Activated T-cell treated with anti-CD3 and anti-CD28 coated beads for 1 hour (primary cell): ENCODE data around the gene NKX2-1.

Source experiments
- DNase-seq: peaks from one replicate; pipeline ENCODE4 v3.0.0-alpha.2; 2020; ENCODE audit warnings: low read depth

NKX2-1 gene

GRCh38 chr14:36517242-36518030 lies 2.6 kb downstream of the NKX2-1 start:
- no peak for DNase-seq

GRCh38 chr14:36516719-36517241 lies 3.3 kb downstream of the NKX2-1 start:
- no peak for DNase-seq

DNA sequence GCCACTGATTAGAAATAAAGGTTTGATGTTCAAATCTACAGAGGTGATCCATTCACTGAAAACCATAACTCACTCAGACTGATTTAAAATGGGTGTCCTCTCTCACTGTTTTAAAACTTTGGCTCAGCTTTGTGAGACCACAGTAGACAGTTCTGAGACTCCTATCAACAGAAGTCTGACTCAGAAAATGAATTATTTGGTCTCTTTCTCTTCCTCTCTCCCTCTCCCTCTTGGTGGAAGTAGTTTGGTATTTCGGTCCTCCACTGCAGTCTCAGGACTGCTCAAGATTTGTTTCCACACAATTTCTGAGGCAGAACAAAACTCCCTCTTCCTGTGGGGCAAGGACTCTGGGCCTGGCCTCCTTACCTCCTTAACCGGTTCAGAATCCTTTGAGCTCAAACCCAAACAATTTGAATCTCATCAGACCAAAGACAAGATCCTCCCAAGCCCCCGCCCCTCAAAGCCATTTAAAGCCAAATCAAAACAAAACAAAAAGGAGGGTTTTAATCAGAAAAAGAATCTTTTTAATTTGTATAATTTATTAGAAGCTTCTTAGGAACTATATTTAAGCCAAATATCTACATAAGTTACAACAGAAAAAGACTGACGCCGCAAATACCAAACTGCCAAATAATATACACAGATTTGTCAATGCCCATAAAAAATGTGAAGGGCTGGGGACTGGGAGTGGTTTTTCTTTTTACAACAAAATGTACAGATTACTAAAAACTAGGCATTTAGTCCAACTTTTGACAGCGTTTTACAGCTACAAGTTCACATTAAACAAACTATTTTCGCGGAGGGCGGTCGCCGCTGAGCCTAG lies 3.9 kb downstream of the NKX2-1 start:
- DNase-seq, result no peak

DNA sequence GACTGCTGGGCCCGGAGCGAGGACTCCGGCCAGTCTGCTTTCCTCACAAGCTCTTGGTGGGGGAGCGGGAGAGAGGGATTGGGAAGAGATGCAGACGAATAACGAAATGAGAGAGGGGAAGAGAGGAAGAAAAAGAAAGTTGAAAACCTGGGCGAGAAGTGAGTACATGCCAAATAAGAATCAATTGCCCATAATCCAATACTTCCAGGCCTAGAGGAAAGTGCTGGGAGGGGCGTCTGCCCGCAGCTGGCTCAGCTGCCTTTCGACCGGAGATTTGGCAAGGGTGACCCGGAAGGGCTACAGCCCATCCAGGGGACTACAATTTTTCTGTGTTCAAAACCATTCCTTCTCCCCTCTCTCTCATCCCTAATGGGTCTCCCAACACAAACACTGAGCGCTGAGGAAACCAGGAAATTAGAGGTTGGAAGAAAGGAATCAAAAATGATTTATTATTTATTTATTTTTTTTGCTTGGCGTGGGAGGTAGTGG lies 4.9 kb downstream of the NKX2-1 start:
- no peak for DNase-seq

DNA sequence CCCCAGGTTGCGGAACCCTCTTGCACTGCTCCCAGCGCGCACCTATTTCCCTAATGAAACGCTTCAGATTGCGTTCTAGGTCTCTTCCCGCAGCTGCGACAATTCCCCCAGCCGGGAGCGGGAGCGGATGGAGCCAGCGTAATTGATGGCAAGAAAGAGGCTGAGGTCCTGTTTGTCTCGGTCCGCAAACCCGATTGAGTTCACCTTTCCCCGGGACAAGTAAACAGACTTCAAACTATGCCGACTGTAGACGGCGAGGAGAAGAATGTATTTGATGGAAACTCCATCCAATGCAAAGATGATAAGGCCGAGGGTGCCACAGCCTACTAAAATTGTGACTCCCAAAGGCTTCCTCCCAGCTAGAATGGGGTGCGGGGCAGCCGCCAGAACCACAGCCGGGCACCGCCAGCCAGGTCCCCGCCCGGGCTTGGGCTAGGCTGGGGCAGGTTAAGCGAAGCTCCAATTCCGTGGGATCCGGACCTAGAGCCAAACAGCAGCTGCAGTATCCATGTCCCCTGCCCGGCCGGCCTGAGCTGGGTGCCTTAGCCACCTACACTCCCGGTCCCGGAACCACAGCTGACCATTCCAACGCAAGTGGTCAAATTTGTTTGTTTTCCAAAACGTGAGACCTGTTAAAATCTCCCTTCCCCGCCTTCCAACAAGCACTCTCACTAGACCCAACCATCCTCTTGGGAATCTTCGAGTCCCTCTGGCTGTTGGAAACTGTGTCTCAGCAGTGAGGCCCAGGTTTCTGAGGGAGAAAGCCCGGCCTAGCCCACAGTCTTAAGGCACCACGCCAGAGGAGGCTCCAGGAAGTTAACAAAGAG lies 5.5 kb downstream of the NKX2-1 start:
- no peak for DNase-seq

DNA sequence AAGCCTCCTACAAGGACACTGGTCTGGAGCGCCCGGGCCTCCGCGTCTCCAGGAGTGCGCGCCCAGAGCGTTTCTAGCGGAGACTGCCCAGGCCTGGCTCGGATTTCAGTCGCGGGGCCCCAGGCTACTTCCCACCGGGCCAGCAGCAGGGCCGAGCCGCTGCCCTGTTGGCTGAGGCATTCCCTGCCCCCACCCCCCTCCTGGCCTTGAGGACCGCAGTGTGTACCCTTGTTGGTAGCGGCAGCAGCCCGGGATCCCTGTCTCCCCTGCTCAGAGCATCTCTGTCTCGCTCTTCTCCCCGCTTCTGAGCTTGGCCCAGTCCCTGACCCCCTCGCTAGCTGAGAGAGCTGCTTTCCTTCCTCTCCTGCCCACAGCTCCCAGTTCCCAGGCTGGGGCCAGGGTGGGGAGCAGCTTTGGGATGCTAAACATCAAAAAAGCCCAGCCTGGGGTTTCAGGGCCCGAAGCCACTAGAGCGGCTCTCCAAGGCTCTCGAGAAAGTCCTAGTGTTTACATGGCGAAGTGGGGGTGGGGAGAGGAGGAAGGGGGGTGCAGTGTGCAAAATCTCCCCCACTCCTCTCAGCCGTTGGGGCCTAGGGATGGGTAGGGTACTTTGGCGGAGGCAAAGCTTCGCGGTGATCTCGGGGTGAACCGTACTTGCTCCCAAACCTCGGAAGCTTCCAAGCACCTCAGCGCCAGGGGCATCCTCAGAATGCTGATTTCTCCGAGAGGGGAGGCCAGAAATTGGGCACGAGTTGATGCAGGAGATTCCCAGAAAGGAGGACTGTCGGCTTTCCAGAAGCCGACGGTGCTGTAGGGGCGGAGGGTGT lies 6.4 kb downstream of the NKX2-1 start:
- no peak for DNase-seq

DNA sequence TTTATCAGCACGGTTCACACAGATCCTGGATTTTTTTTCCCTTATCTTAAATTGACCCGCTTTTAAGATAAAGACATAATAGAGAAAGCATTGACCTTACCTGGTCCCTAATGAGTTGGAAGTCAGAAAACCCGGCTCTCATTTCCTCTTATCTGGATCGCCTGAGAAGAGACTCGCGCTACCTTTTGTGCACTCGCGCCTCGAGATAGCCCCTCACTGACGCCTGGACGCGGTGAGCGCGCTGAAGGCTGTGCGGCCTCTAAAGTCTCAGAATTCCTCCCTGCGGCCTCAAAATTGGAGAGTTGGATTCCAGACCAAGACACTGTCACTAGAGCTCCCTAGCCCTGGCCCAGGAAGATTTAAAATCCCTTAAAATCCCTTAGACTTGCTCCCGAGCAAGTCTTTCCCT lies 7.0 kb downstream of the NKX2-1 start:
- DNase-seq, result no peak

GRCh38 chr14:36512585-36513003 lies 7.4 kb downstream of the NKX2-1 start:
- no peak for DNase-seq

DNA sequence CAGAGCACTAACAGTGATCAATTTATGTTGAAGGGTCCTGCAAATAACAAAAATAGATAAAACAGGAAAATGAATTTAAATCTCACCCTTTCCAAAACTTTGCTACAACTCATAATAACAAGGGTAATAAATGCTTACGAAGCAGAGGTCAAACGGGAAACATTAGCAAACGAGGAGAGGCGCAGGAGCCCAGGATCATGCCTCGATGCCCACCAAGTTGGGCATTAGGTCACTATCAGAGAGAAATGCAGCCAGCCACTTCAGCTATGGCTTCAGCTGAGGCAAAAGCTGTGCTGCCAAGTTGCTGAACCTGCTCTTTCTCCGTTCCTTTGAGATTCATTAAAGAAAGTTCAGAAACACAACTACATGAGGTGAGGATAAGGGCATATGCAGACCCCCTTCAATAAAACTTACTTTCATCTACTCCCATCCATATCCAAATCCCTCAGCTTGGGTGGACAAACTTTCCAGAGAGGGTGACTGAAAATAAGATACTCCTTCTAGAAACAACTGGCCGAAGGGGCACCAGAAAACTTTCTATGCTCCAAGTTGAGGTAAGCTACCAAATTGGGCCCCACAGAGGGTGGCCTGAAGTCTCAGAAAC lies 7.9 kb downstream of the NKX2-1 start:
- DNase-seq, result no peak

DNA sequence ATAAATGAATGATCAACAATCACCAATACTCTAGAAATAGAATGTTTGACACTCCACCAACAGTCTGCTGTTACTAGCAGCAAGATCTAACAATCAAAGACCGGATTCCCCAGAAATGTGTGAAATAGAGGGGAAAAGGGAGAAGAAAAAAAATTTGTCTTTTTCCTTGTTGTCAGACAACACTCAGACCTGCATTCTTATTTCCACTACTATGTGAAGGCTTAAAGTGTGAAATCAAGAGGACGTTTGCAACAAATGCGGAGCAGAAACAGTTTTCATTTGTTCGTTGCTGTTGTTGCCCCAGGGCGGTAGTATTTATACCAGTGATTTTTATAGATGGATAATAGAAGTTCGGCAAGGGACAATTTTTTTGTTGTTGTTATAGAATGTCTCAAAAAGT lies 9.2 kb downstream of the NKX2-1 start:
- no peak for DNase-seq

- DNase-seq, result no peak
These were observed 9.8 kb downstream of the NKX2-1 start for GRCh38 chr14:36510078-36510799.

DNA sequence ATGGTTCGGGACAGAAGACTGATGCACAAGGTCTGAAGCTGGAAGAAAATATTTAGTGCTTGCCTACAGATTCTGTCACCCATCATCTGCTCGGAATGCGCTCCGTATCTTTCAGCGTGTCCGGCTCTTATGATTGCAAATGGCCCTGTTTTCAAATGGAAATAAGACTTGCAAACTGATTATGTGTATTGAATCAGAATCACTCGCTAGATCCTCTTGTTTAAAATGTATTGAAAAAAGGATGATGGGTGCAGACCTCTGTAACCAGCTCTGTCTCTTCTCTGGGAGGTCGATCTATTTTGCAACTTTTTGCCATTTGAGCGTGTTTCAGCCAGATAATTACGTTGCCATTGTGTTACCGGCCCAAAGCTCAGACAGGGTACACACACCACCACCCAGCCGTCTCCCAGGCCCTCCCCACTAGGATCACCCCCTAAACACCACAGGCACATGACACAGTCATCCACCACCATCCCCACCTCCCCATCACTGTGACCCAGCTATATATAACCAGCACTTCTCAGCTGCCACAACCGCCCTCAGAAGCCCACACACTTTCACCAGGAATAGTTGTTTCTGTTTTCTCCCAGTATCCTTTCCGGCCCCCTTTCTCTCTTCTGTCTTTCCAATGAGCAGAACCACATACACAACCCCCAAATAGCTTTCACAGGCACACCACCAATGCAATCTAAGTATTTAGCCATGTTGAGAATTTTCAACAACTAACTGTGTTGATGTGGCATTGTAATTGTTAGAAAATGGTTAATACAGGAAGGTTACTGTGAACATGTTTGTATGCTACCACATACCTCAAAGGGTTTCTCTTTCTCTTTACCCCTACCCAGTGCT lies 10.7 kb downstream of the NKX2-1 start:
- DNase-seq, result no peak

- DNase-seq, result no peak
These were observed 11.5 kb downstream of the NKX2-1 start for GRCh38 chr14:36508418-36509068.

DNA sequence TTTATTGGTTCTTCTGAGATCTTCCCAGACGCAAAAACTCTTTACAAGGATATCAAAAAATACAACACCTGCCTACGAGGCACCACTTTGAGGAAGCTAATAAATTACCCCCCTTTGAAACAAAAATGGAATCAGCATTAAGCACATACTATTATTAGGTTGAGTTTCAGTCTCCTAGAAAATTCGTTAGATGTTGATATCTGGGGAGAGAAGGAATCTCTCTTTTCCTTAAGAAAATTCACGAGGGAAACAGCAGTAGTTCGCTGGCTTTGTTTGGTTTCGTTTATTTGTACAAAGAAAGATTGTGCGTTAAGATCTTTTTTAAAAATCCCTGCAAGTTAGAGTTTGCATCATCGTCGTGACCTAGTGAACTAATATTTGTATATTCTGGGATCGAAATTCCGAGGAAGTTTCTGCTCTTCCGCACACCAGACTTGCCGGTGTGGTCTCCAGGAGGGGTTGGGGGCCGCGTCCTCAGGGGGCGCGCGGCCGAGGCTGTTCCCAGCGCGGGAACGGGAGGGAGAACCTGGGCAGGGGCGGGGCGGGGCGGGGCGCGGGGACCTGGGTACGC lies 12.1 kb downstream of the NKX2-1 start:
- no peak for DNase-seq

- no peak for DNase-seq
These were observed 13.1 kb downstream of the NKX2-1 start for GRCh38 chr14:36506732-36507614.

GRCh38 chr14:36505892-36506731 lies 13.9 kb downstream of the NKX2-1 start:
- DNase-seq, result no peak
